Peyer's patch (tissue), 4 donors: ENCODE measurements around the gene FSD2.

Experiments used
- CTCF ChIP-seq, 6 experiments: fragments of 450-650 bp in 4 of 6; fragments of 200-600 bp in 2 of 6; sonication (generic) in 1 of 6; IDR thresholded peaks; one replicate each; pipeline ENCODE4 v1.5.1; 2017 to 2019; ENCODE audit warnings: antibody characterized with exemption in 6 of 6, mild to moderate bottlenecking in 3 of 6, moderate library complexity in 1 of 6
- POLR2A ChIP-seq, 2 donors: fragments of 450-650 bp; IDR thresholded peaks; one replicate each; pipeline ENCODE4 v1.5.1; 2017; ENCODE audit warnings: antibody characterized with exemption in 2 of 2, mild to moderate bottlenecking in 2 of 2, moderate library complexity in 2 of 2

GRCh38 chr15:82710208-82710555 lies 95.7 kb downstream of the FSD2 start:
- TF ChIP-seq CTCF (IDR thresholded peaks at IDR 0.05) = no peak
- TF ChIP-seq POLR2A (IDR thresholded peaks at IDR 0.05) = no peak
